ENCODE measurements around the gene CNGB1.
"Not testable (repeated sequence)": the region's sequence is repeated elsewhere in the genome, so short reads cannot be mapped to it uniquely, and the experiment has no call there.

CNGB1 gene

GRCh38 chr16:57997176-57997527 lies 26.2 kb upstream of the CNGB1 start:
- DNase-seq (ENCODE audit: low read depth) = no peak

- DNase-seq (ENCODE audit: low read depth) = no peak
Measured at GRCh38 chr16:57996406-57997175, 25.7 kb upstream of the CNGB1 start.

GRCh38 chr16:57995721-57996405 lies 24.9 kb upstream of the CNGB1 start:
- no peak for DNase-seq (ENCODE audit: low read depth)

- DNase-seq (ENCODE audit: low read depth) = no peak
Measured at GRCh38 chr16:57994778-57995177, 23.9 kb upstream of the CNGB1 start.

- no peak for DNase-seq (ENCODE audit: low read depth)
Measured at GRCh38 chr16:57994361-57994760, 23.4 kb upstream of the CNGB1 start.

GRCh38 chr16:57993897-57994296 lies 23.0 kb upstream of the CNGB1 start:
- no peak for DNase-seq (ENCODE audit: low read depth)

GRCh38 chr16:57993438-57993837 lies 22.5 kb upstream of the CNGB1 start:
- no peak for DNase-seq (ENCODE audit: low read depth)

GRCh38 chr16:57992084-57992483 lies 21.2 kb upstream of the CNGB1 start:
- DNase-seq (ENCODE audit: low read depth) = no peak

GRCh38 chr16:57991551-57992059 lies 20.7 kb upstream of the CNGB1 start:
- no peak for DNase-seq (ENCODE audit: low read depth)

- no peak for DNase-seq (ENCODE audit: low read depth)
Measured at GRCh38 chr16:57988929-57989328, 18.0 kb upstream of the CNGB1 start.

GRCh38 chr16:57987441-57988177 lies 16.7 kb upstream of the CNGB1 start:
- no peak for DNase-seq (ENCODE audit: low read depth)

GRCh38 chr16:57986196-57986595 lies 15.3 kb upstream of the CNGB1 start:
- no peak for DNase-seq (ENCODE audit: low read depth)

GRCh38 chr16:57985204-57986181 lies 14.6 kb upstream of the CNGB1 start:
- DNase-seq (ENCODE audit: low read depth) = no peak

GRCh38 chr16:57984443-57985203 lies 13.7 kb upstream of the CNGB1 start:
- peak; percentile 88 for DNase-seq (ENCODE audit: low read depth)

- DNase-seq (ENCODE audit: low read depth) = no peak
Measured at GRCh38 chr16:57982385-57982784, 11.5 kb upstream of the CNGB1 start.

GRCh38 chr16:57981636-57982035 lies 10.7 kb upstream of the CNGB1 start:
- no peak for DNase-seq (ENCODE audit: low read depth)

GRCh38 chr16:57979006-57979585 lies 8.2 kb upstream of the CNGB1 start:
- DNase-seq (ENCODE audit: low read depth) = no peak

GRCh38 chr16:57978070-57978465 lies 7.1 kb upstream of the CNGB1 start:
- not testable (repeated sequence) for DNase-seq (ENCODE audit: low read depth)

- no peak for DNase-seq (ENCODE audit: low read depth)
Measured at GRCh38 chr16:57977418-57978069, 6.6 kb upstream of the CNGB1 start.

GRCh38 chr16:57976331-57976796 lies 5.4 kb upstream of the CNGB1 start:
- DNase-seq (ENCODE audit: low read depth) = no peak
